GM10266 (cell line): ENCODE measurements around the gene SOS1.

Experiments
- DNase-seq: peaks from one replicate; pipeline ENCODE4 v3.0.0; 2012; ENCODE audit errors: extremely low spot score
- TF ChIP-seq, protein P1 (sequence below): IDR thresholded peaks from 2 replicates; pipeline ENCODE4 v1.5.1; 2012; ENCODE audit warnings: mild to moderate bottlenecking, low read depth; ENCODE audit not compliant: control insufficient read depth, insufficient read depth; ENCODE audit errors: missing control alignments

Gene SOS1

DNA sequence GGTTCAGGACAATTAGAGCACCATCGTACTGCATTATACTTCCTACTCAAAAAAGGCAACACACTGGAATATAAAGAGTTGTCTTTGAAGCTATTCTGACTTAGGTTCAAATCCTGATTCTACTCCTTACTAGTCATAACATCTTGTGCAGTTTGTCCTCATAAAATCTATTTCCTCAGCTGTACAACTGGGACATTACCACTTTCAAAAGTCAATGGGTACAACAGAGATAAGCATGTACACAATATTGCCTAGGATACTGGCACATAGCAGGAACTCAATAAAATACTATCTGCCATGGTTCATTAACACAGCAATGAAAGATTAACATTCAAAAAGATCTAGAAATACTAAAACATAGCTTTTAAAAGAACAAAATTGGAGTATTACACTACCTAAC lies 11.3 kb downstream of the SOS1 start:
- TF ChIP-seq, protein P1, sequence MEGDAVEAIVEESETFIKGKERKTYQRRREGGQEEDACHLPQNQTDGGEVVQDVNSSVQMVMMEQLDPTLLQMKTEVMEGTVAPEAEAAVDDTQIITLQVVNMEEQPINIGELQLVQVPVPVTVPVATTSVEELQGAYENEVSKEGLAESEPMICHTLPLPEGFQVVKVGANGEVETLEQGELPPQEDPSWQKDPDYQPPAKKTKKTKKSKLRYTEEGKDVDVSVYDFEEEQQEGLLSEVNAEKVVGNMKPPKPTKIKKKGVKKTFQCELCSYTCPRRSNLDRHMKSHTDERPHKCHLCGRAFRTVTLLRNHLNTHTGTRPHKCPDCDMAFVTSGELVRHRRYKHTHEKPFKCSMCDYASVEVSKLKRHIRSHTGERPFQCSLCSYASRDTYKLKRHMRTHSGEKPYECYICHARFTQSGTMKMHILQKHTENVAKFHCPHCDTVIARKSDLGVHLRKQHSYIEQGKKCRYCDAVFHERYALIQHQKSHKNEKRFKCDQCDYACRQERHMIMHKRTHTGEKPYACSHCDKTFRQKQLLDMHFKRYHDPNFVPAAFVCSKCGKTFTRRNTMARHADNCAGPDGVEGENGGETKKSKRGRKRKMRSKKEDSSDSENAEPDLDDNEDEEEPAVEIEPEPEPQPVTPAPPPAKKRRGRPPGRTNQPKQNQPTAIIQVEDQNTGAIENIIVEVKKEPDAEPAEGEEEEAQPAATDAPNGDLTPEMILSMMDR: no peak
- no peak for DNase-seq

DNA sequence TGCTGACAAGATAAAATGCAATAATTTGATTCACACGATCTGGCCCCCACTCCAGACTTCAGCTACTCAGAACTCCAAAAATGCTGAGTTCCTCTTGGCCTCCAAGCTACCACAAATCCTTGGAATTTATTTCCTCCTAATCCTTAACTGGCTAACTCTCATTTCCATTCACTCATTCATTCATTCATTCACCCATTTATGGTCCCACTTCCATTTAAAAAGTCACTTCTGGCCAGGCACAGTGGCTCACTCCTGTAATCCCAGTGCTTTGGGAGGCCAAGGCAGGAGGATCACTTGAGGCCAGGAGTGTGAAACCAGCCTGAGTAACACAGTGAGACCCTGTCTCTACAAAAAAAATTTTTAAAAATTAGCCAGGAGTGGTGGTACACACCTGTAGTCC lies 12.5 kb downstream of the SOS1 start:
- TF ChIP-seq, protein P1: no peak
- no peak for DNase-seq

DNA sequence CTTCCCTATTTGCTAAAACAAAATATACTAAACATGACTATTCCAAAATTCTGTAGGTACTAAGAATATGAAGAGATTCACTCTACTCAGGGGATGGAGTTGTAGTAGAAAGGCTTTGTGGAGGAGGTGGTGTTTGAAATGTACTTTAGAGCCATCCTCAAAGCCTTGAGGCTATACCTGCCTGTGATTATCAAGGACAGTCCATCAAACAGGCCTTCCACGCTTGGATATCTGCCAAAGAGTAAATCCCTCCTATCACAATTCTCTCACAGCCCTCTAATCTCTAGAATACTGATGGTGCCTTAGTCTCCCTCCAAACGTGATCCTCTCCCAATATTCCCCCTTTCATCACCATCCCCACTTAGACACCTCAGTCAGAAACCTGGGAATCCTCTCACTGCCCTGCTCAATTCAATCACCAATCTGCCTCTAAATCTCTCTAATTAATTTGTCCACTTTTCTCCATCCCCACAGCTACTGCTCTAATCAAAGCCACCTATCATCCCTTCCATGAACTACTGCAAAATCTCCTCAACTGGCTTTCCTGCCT lies 13.1 kb downstream of the SOS1 start:
- TF ChIP-seq, protein P1: no peak
- no peak for DNase-seq

DNA sequence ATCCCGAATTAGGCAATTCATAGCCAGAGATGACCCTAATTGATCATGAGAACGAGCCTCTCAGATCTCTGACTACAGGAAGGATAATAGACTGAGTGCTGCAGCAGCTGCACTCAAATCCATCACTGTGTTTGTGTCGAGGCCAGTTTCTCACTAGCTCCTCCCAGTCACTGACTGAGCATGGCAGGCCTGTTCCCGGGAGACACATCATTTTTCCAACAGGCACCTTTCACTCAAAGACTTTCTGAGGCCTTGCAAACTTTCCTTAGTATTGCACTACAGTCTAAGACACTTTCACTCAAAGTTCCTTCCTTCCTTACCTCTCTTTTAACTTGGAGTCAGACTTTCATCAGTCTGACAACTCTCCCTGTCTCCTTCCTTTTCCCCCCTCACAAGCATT lies 13.7 kb downstream of the SOS1 start:
- no peak for DNase-seq

DNA sequence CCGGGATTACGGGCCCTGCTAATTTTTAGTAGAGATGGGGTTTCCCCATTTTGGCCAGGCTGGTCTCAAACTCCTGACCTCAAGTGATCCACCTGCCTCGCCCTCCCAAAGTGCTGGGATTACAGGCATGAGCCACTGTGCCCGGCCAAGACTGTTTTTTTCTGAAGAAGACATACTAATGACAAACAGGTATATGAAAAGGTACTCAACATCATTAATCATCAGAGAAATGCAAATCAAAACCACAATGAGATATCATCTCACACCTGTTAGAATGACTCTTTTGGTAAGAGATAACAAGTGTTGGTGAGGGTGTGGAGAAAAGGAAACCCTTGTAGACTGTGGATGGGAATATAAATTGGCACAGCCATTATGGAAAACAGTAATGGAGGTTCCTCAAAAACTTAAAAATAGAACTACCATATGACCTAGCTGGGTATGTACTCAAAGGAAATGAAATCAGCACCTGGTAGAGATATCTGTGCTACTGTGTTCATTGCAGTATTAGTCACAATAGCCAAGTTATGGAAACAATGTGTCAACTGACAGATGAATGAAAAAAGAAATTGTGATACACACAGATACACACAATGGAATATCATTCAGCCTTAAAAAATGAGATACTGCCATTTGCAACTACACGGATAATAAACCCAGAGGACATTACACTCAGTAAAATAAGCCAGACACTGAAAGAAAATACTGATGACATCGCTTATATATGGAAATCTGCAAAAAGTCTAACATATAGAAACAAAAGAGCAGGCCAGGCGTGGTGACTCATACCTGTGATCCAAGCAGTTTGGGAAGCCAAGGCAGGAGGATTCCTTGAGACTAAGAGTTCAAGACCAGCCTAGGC lies 20.8 kb downstream of the SOS1 start:
- DNase-seq: no peak
- TF ChIP-seq, protein P1: no peak

More for the DNA sequence above, 13.7 kb downstream of the SOS1 start:
- TF ChIP-seq, protein P1: no peak

DNA sequence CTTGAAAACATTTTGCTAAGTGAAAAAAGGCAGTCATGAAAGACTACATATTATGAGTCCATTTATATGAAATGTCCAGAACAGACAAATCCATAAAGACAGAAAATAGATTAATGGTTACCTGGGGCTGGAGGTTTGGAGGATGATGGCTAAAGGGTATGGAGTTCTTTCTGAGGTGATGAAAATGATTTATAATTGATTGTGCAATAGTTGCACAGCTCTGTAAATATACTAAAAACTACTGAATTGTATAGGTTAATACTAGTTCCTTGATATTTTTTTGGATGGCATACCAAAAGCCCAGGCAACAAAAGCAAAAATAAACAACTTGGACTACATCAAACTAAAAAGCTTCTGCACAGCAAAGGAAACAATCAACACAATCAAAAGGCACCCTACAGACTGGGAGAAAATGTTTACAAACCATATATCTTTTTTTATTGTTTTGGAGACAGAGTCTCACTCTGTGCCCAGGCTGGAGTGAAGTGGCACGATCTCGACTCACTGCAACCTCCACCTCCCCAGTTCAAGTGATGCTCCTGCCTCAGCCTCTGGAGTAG lies 21.5 kb downstream of the SOS1 start:
- DNase-seq: no peak
- TF ChIP-seq, protein P1: no peak

DNA sequence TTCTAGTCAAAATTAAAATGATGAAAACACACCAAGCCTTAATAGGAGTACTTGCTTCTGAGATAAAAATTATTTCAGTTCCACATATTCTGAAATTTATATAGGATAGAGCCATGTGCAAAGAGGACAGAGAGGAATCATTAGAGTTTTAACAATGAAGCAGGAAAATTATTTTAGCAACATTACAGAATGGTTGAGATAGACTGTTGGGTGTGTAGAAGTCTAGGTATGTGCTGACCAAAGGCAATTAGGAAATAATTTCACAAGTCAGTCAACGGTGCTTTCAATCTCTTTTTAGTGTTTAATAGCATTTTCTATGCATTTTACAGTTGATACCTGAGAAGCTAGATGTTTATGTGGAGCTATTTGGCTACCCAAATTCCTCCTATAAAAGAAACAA lies 25.2 kb downstream of the SOS1 start:
- DNase-seq: no peak
- TF ChIP-seq, protein P1: no peak
